HG02642 (cell line): Measurements from ENCODE around the gene RBFOX2.

Source experiments
- ATAC-seq: cut with Tn5 transposase; IDR thresholded peaks from one replicate; pipeline ENCODE4 v1.9.1; 2021; ENCODE audit warnings: mild to moderate bottlenecking; ENCODE audit not compliant: unreplicated experiment, poor library complexity

RBFOX2 gene

GRCh38 chr22:35949243-35949642 is 79.4 kb downstream of the RBFOX2 start:
- no peak for ATAC-seq

DNA sequence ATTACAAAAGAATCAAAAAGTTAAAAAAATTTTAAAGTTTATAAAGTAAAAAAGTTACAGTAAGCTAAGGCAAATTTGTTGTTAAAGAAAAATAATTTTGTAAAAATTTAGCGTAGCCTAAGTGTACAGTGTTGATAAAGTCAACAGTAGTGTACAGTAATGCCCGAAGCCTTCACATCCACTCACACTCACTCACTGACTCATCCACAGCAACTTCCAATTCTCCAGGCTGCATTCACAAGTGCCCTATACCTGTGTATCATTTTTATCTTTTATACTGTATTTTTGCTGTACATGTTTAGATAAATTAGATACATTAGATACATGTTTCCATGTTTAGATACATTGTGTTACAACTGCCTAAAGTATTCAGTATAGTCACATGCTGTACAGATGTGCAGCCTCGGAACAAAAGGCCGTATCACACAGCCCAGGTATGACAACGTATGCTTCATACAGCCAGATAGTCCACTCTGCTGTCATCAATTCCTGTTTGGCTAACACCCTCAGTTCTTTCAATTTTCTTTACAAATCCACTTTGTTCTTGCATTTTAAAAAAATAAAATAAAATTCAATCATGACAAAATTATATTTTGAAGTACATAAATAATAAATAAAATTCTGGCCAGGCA is 80.7 kb downstream of the RBFOX2 start:
- no peak for ATAC-seq

- ATAC-seq, result no peak
Measured at GRCh38 chr22:35944458-35944857, 84.2 kb downstream of the RBFOX2 start.

DNA sequence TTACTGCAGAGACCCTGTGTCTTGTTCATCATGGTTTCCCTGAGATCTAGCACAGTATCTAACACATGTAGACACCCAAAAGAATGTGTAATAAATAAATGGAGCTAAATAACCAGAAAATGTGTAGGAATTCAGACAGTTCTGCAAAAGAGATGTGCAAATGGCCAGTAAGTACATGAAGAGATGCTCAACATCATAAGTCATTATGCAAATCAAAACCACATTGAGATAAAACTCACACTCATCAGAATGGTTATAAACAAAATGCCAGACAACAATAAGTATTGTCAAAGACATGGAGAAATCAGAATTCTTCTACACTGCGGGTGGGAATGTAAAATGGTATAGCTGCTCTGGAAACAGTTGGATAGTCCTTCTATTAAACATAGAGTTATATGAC is 88.5 kb downstream of the RBFOX2 start:
- ATAC-seq, result no peak

- ATAC-seq, result no peak
Measured at GRCh38 chr22:35938226-35938625, 90.4 kb downstream of the RBFOX2 start.

DNA sequence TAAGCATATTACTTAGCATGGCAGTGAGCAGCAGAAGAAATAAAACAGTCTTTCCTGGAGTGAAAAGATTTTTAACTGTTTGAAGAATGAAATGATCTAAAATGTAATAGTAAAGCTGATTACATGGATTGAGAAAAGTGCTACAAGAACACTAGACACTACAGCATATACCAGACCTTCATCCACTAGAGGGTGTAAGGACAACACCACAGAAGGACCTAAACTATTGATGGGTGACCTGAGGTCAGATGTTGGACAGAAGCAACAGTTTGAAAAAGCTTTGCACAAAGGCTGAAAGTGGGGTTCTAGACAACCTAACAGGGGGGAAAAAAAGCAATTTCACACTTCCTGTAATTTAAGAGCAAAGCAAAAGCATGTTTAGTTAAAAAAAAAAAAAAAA is 97.7 kb downstream of the RBFOX2 start:
- no peak for ATAC-seq

DNA sequence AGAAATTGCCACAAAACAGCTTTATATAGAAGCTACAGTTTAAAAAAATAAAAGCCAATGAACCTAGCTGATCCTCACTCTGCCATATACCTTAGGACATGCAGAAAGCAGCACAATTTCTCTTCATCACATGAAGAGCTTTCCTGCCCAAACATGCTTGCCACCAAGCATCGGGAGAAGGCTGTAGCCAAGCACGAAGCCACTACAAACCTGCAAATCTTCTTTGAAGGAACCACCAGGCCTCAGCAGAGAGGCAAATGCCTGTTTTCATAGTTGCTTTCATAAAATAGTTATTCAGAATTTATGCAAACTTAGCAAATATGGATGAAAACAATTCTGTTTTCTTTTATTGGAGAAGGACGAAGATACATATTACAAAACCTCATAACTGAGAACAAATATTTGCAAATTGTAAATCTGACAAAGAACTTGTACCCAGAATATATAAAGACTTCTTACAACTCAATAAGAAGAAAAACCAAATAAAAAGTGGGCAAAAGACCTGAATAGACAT is 100.3 kb downstream of the RBFOX2 start:
- ATAC-seq, result no peak

GRCh38 chr22:35923026-35923425 is 105.6 kb downstream of the RBFOX2 start:
- no peak for ATAC-seq

- ATAC-seq, result no peak
Measured at GRCh38 chr22:35921777-35922176, 106.8 kb downstream of the RBFOX2 start.

GRCh38 chr22:35921044-35921443 is 107.6 kb downstream of the RBFOX2 start:
- ATAC-seq, result no peak

DNA sequence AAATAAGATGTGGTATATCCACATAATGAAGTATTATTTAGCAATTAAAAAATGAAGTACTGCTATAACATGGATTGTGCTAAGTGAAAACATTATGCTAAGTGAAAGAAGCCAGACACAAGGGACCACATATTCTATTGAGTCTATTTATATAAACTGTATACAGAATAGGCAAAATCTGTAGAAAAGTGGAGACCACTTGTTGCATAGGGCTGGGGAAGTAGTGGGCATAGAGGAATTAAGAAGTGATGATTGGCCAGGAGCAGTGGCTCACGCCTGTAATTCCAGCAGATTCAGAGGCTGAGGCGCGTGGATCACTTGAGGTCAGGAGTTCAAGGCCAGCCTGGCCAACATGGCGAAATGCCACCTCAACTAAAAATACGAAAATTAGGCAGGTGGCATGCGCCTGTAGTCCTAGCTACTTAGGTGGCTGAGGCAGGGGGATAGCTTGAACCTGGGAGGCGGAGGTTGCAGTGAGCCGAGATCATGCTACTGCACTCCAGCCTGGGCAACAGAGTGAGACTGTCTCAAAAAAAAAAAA is 109.6 kb downstream of the RBFOX2 start:
- no peak for ATAC-seq

- ATAC-seq, result no peak
Measured at GRCh38 chr22:35918456-35918855, 110.2 kb downstream of the RBFOX2 start.

- ATAC-seq, result no peak
Measured at GRCh38 chr22:35917651-35918050, 111.0 kb downstream of the RBFOX2 start.

DNA sequence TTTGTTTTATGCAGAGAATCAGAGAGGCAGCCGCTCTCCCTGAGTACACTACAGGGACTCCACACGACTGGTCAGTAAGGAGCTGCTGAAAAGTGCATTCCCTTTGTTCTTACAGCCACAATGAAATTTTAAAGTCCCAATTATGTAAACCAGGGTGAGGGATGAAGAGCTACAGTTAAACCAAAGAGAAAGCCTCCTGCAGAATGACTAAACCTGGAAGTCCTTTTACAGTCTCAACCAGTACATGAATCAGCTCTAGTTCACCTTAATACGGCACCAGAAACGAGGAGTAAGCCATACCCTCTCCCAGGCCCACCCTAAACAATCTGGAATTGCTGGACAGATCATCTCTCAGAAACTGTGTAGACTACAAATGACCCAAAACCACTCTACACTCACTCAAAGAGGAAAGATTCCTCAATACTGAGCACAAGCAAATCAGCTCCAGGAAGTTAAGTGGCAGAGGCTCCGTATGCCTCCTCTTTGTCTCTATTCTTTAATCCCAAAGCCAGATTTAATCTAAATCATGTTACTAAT is 113.1 kb downstream of the RBFOX2 start:
- ATAC-seq, result no peak

- no peak for ATAC-seq
Measured at GRCh38 chr22:35914665-35915476, 113.8 kb downstream of the RBFOX2 start.

- no peak for ATAC-seq
Measured at GRCh38 chr22:35914357-35914664, 114.3 kb downstream of the RBFOX2 start.

- ATAC-seq, result no peak
Measured at GRCh38 chr22:35913925-35914324, 114.7 kb downstream of the RBFOX2 start.

DNA sequence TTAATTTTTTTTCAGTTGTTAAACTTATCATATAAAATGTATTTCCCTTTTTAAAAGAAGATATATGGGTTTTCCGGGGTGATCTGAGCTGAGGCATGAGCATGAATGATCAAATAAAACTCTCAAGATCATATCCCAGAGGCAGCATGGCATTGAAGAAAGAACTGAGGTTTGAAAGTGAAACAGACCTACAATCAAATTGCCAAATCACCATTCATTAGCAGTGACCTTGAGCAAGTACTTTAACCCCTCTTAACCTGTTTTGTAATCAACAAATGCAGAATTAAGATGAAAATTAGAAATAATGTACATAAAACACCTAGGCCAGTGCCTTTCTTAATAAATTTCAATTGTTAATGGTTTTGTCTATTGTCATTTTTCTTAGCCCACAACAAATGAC is 116.0 kb downstream of the RBFOX2 start:
- no peak for ATAC-seq

GRCh38 chr22:35911877-35912276 is 116.7 kb downstream of the RBFOX2 start:
- ATAC-seq, result no peak

- no peak for ATAC-seq
Measured at GRCh38 chr22:35910926-35911325, 117.7 kb downstream of the RBFOX2 start.

DNA sequence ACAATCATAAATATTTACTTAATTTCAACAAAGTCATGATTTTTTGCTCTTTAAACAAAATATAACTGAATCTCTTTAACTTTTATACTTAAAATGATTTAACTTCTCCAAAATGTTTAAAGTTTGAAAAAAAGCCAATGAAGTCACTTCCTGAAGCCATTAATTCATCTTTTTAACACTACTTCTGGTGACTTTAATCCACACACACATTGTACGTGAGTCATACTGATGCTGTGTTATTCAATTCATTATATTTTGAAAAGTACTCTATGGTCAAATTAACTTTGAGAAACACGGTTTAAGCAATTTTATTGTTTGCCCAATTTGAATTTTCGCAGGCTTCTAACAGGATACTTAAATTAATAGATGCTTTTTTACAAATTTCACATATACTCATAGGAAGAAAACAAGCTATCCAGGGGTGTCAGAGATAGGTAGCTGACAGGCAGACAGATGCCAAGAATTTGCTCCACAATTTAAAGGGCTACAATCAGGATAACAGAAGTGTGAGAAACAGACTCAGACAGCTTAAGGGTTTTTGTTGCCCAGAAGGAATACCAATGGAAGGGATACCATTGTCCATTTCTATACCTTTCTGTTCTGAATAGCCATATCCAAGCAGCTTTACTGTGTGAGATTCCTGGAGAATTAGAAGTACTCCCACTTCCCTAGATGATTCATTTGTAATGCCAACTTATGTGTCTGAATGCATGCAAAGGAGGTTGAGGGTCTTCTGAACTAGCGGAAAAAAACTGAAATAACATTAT is 118.4 kb downstream of the RBFOX2 start:
- ATAC-seq, result no peak
